ENCODE data around the gene ITGB5. TPM values are rescaled to one million over a fixed set of nuclear protein-coding genes. Genes with fewer than 3 reads are reported as not detected.

The ITGB5 gene
- total and polyA plus RNA-seq, 2 donors (not counting 3 experiments of a cell fraction or from before 2014, with no cell fraction given) = 144 to 170 TPM

- no TSS peak for BruUV-seq (replicated peaks)
- Histone ChIP-seq H3K79me2 (ENCODE audit: control insufficient read depth, insufficient read depth, low read length) (no peaks in the 10 kb centered on the region), H4K20me1 (replicated peaks; ENCODE audit: control insufficient read depth, extremely low read depth, insufficient read depth, low read length) (no peaks in the 10 kb centered on the region), H3K4me1 (ENCODE audit: control insufficient read depth, extremely low read depth, insufficient read depth, low read length) (no peaks in the 10 kb centered on the region), H3K9me3 (replicated peaks; ENCODE audit: control insufficient read depth, insufficient read depth, low read length) (no peaks in the 10 kb centered on the region), H3K27ac (ENCODE audit: insufficient read depth, low read depth, low read length) (no peak overlapping the region), H2AFZ (ENCODE audit: low read depth, low read length) (no peak overlapping the region), H3K36me3 (ENCODE audit: control insufficient read depth in 2 of 2, extremely low read depth in 1 of 2, insufficient read depth in 2 of 2, low read length in 2 of 2) (peaks cover 0 to 13% of the 10 kb centered on the region in 2 experiments), H3K9ac (replicated peaks; ENCODE audit: extremely low read depth, insufficient read depth, low read length) (no peak overlapping the region), H3K9me1 (replicated peaks; ENCODE audit: control insufficient read depth, extremely low read depth, insufficient read depth, low read length) (no peaks in the 10 kb centered on the region), H3K27me3 (ENCODE audit: control insufficient read depth in 2 of 2, insufficient read depth in 2 of 2, low read length in 2 of 2) (no peaks in the 10 kb centered on the region), H3K4me2 (ENCODE audit: insufficient read depth, low read length) (no peak overlapping the region), H3K4me3 (replicated peaks in 1 of 3; ENCODE audit: insufficient read depth in 1 of 3, low read depth in 1 of 3, low read length in 3 of 3) (no peak overlapping the region)
- DNase-seq (ENCODE audit: low read depth, low spot score) = no peak
- ChIA-PET POLR2A (no interaction called here), CTCF (interaction anchor here (0.7 to 8.6 kb wide), 4 partner anchors 21 to 139 kb away, joined by 3 to 424 read pairs (median 4); no protein-coding TSS in a partner anchor)
- FAIRE-seq = no peak
- intact Hi-C loops (cut with micrococcal nuclease) (loop anchor here (10.0 kb wide), 1 partner anchor 389 kb away; no protein-coding TSS in a partner anchor), dilution Hi-C loops (cut with MboI; ENCODE audit: extremely low pct_ligation_motif_present, low sequenced_read_pairs) (loop anchor here (25.0 kb wide), 1 partner anchor 122 kb away; the partner anchor contains the start of gene ITGB5)
- TF ChIP-seq EZH2 (IDR thresholded peaks at IDR 0.05; ENCODE audit: borderline replicate concordance, low read depth, low read length, severe bottlenecking) (no peak), FOS (IDR thresholded peaks at IDR 0.05; ENCODE audit: borderline replicate concordance, insufficient read depth, low read length) (no peak), POLR2AphosphoS5 (IDR thresholded peaks at IDR 0.05; ENCODE audit: insufficient read depth, low read depth, low read length) (no peak), CTCF (IDR thresholded peaks at IDR 0.05; ENCODE audit: extremely low read depth in 1 of 2, insufficient read depth in 1 of 2, low read depth in 1 of 2, low read length in 2 of 2) (no peak)
Measured at GRCh38 chr3:124765197-124765840, 121.8 kb downstream of the ITGB5 start.

All from endothelial cell of umbilical vein (primary cell).